GM21737 (cell line): ENCODE results near the gene ERC2.

Experiments
- ATAC-seq: cut with Tn5 transposase; IDR thresholded peaks from one replicate; pipeline ENCODE4 v1.9.1; 2021; ENCODE audit warnings: mild to moderate bottlenecking, moderate library complexity; ENCODE audit not compliant: unreplicated experiment

Gene ERC2

GRCh38 chr3:55702822-55703221 lies 765.4 kb downstream of the ERC2 start:
- ATAC-seq: no peak

- ATAC-seq: no peak
Measured at GRCh38 chr3:55701997-55702396, 766.3 kb downstream of the ERC2 start.

DNA sequence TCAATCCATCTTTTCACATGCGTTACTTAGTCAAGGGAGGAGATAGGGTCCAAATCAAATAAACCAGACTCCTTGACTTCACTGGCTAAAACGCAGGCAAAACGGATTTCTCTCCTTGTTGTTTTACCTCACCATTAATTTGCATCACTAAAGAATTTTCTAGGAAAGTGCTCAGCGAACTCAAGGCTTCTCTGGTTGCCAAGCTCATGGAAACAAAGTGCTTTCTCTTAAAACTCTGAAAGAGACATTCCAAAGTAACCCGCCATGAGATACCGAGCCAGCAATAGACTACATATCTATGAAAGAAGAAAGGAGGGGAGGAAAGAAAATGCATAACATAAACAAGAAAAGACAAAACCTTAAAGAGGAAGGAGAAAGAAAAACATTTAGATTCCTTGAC lies 769.4 kb downstream of the ERC2 start:
- no peak for ATAC-seq

GRCh38 chr3:55697177-55697865 lies 770.9 kb downstream of the ERC2 start:
- ATAC-seq: no peak

GRCh38 chr3:55692957-55693558 lies 775.2 kb downstream of the ERC2 start:
- no peak for ATAC-seq

GRCh38 chr3:55692295-55692956 lies 775.8 kb downstream of the ERC2 start:
- no peak for ATAC-seq

DNA sequence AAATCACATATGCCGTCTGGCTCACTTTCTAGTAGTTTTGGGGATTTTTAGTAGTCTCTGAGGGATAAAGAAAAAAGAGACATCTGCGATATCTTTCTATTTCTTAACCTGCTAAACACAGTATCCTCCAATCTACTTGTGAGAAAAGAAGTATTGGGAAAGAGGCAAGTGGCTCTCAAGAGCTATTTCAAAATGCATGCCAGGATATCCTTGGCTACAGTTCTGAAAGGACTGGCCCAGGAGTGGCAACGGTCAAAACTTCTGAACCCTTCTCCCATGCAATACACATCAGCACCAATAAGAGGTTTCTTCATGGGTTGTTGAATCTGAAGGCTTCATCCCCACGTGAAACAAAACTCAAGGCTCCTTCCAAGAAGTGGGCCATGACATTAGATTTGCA lies 777.1 kb downstream of the ERC2 start:
- ATAC-seq: no peak

DNA sequence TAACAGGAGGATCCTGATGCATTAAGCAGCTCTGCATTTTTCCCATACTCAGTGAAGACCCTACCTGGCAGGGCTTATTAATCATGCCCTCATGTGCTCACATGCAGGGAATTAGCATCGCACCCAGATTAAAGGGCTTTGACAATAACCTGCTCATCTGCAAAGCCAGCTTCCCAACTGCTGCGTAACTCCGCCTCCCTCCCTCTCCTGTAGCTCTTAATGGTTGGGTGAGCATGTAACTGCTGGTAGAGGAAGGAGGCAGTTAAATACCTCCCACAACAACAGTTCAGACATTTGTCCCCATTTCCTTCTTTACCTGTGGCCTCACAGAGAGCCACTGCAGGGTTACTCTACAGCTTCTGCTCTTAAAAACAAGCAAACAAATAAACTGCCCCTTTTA lies 777.5 kb downstream of the ERC2 start:
- ATAC-seq: no peak

DNA sequence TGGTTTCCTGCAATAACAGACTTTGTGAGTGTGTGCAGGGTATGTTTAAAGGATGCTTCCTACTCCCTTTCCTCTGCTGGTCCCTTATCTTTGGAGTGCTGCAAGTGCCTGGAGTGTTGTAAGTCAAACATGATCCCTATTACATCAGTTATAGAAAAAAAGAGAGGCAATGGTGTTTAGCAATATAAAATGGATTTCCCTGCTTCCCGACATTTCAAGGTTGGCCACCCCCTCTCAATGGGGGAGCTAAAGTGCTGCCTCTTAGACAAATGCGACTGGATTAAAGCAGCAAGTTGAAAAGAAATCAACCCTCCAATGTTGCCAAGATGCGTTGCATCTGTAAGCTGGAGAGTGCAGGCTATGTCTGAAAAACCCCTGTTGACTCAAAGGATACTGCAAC lies 778.1 kb downstream of the ERC2 start:
- no peak for ATAC-seq

GRCh38 chr3:55688154-55688553 lies 780.1 kb downstream of the ERC2 start:
- no peak for ATAC-seq

DNA sequence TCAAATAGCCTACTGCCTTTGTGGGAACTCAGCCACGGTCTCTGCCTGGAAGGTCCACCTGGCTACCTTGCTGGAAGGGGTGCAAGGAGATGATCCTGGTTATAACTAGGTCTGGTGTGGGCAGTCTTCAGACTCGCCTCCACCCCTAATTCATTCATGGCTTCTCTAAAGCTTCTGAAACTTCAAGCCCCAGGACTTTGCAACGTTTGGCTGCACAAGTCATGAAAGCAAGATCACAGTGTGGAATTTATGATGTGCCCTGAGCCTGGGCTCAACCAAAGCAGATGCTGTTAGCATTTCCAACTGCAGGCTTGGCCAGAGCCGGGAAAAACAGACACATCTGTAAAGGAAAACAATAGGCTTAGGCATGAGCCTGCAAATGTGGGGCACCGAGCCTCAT lies 780.7 kb downstream of the ERC2 start:
- no peak for ATAC-seq

DNA sequence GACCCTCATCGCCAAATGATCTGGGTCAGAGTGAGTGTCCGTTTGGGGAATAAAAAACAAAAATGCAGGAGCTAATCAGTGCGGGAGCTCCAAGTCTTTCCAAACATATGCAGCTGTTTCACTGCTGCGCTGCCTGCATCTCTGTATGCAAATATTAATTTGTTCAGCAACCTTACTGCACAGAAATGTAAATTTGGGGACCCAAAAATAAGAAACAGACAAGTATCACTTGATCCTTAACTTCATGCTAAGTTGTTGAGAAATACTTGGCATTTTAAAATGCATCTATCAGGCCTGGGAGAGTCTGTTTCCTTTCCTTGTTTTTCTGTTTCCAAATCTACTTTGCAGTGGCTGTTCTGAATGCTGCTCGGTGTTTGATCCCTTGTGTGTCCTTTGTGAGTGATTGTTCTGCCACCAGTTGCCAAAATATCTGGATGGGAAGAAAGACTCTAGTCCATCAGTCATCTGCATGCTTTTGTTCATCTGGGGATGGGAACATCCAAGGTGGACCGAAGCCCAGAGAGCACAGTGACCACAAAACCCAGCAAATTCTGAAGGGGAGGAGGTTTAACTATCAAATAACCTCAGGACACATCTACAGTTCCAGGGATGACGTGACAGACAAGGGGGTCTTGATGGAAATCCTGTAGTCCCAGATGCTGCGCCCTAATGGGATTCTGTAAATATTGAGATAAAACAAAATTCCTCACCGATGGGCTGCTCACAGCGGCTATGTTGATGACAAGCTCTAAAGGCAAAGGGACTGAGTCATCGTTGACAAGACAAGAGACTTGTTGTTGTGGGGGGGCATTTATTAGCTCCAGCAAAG lies 781.6 kb downstream of the ERC2 start:
- no peak for ATAC-seq

DNA sequence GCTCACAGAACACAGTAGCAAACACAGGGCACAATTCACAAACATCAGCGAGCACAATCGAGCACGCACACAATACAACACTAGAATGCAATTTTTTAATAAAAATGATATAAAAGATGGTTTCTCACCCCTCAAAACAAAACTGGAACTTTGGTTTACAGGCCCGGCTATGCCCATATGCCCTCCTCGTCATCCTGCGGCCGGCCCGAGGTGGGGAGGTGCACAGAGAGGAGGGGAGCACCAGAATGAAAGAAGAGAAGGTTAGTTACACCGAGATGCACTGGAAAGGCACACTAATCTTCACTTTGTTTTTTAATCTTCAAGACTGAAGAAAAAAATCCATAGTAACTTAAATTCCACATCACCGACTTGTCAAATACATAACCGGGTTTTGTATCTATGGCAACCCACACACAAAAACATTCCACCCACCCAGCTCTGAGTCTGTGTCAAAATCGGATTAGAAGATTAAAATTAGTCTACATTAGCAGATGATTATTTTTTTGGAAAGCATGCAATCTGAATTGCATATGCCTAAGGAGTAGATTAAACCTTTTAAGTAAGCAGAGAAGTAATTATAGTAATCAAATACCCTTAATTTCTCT lies 784.5 kb downstream of the ERC2 start:
- no peak for ATAC-seq

DNA sequence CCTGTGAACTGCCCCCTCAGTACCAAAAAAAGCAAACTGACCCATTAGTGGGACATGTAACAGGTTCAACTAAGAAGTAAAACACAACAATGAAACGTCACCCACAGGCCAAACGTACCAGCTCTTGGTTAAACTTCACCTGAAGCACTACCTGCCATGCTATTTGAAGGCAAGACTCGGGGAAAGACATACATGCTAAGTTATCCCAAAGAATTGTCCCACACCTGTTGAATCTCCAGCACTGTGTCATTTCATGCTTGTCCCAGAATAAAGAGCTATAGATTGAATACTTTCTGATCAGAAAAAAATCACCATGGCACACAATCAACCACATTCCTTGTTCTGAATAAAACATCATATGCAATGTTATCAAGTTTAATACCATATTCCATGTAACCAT lies 785.8 kb downstream of the ERC2 start:
- no peak for ATAC-seq

GRCh38 chr3:55678546-55679216 lies 789.6 kb downstream of the ERC2 start:
- no peak for ATAC-seq

GRCh38 chr3:55676643-55677042 lies 791.6 kb downstream of the ERC2 start:
- no peak for ATAC-seq

DNA sequence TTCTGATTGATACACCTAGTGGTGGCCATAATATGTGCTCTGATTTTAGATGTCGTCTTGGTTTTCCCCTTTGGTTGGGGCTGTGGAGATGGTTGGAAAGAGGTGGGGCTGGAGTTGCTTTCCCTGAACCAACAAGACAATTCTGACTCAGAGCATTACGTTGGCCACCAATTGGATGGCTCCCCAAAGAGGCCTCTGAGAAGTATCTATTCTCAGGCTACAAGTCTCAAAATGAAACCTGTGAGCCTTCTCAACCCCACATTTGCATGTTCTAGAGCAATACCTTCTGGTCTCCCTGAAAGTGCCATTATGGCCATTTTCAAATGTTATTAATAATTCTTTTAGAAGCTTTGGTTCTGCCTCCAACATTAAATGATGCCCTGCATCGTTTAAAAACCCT lies 792.8 kb downstream of the ERC2 start:
- ATAC-seq: peak; percentile 99

DNA sequence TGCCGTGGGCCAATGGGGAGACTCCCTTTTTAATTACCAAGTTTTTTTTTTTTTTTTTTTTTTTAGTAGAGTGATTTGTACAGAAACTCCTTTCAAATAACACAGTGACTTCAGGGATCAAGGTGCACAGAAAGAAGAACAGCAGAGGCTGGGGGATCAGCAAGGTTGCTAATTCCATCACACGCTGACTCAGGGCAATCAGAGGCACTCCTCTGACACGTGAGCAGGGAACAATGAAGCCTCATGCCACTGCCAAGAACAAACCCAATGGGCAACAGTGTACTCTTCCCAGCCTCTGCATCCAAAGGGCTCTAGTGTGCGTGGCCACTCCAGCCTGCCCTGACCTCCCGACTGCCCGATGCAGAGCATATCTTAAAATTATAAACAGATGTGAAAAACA lies 794.5 kb downstream of the ERC2 start:
- no peak for ATAC-seq

DNA sequence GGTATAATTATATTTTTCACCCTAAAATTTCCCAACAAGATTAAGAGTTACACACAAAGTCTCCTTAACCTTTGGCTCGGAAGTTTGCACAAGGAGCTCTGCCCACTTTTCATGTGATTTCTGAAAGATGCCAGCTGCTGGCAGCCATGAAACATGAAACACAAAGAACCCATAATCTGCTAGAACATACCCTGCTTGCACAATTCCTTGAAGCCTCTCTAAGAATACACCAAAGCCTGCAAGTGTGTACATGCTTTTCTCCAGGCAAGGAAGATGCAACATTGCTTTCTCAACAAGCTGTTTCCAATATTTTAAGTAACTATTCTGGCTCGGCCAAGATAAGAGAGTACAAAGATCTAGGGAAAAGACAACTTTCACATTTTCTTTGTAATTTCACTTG lies 799.1 kb downstream of the ERC2 start:
- ATAC-seq: no peak

GRCh38 chr3:55668359-55668758 lies 799.9 kb downstream of the ERC2 start:
- no peak for ATAC-seq

- no peak for ATAC-seq
Measured at GRCh38 chr3:55664387-55664786, 803.9 kb downstream of the ERC2 start.
